NCI-H460 (cell line): ENCODE measurements around the gene NDUFV2. TPM values are rescaled to one million over a fixed set of nuclear protein-coding genes. Genes with fewer than 3 reads are reported as not detected.

Source experiments
- total RNA-seq: library from RNA; depleted of rRNA; stranded (reverse); fragments of >200 nt; shearing (Covaris generic); gene quantifications from 2 replicates; pipeline ENCODE4 v1.2.3, GENCODE V29; 2014; rRNA removed

NDUFV2 gene
- total RNA-seq, 1 experiment from 2014 or later, result 128 TPM

Other genes with a start within 250 kb of the NDUFV2 start
- gene ANKRD12, start 34.1 kb downstream of the NDUFV2 start, total RNA-seq, result 7.9 and 9.1 TPM in 2 replicates
- gene TWSG1, start 232.1 kb downstream of the NDUFV2 start, total RNA-seq, result 16.7 and 22.0 TPM in 2 replicates